ENCODE results near the gene FBXO28. TPM values are rescaled to one million over a fixed set of nuclear protein-coding genes. Genes with fewer than 3 reads are reported as not detected.

Gene FBXO28
- total and polyA plus RNA-seq, 3 donors from 2014 or later: 23.7 to 43.7 (median 29.6) TPM

DNA sequence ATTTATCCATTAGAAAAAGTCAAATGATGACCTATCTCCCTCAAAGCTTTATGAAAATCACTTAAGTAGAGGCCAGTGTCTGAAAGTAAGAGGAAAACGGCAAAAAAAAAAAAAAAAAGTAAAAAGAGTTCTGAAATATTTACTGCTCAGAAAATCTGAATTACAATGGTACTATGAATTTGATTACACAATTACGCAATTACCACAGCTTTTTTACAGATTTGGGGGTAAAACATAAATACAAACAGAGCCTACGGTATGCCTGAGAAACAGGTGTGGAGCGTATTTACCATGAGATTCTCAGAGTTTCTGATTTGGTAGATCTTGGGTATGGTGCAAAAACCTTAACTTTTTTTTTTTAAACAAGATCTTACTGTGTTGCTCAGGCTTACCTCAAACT lies 15.9 kb upstream of the FBXO28 start:
- 89 to 90% methylated on average over 4 of the region's 4 CpGs for WGBS, 2 donors
- no peak overlapping the region for H3K4me3 ChIP-seq
- no peaks in the 10 kb centered on the region for H3K27me3 ChIP-seq
- intact Hi-C loops (cut with DNase I; ENCODE audit: low total_unique reads): no loop called here
- no peaks in the 10 kb centered on the region for H3K4me1 ChIP-seq
- H3K9me3 ChIP-seq: no peaks in the 10 kb centered on the region
- DNase-seq: no peak
- H3K36me3 ChIP-seq (ENCODE audit: low read depth, missing control alignments): no peaks in the 10 kb centered on the region
- H3K27ac ChIP-seq: no peak overlapping the region
- TF ChIP-seq CTCF (IDR thresholded peaks at IDR 0.05) (no peak), POLR2A (IDR thresholded peaks at IDR 0.05) (no peak)

GRCh38 chr1:224106568-224107281 lies 7.2 kb upstream of the FBXO28 start:
- DNase-seq: no peak
- TF ChIP-seq CTCF (IDR thresholded peaks at IDR 0.05) (no peak), POLR2A (IDR thresholded peaks at IDR 0.05) (no peak)
- Histone ChIP-seq H3K27ac (no peak overlapping the region), H3K36me3 (ENCODE audit: low read depth, missing control alignments) (no peaks in the 10 kb centered on the region), H3K27me3 (no peaks in the 10 kb centered on the region), H3K4me3 (no peak overlapping the region), H3K9me3 (no peaks in the 10 kb centered on the region), H3K4me1 (no peaks in the 10 kb centered on the region)
- 38 to 51% methylated on average over 5 of the region's 5 CpGs for WGBS, 2 donors
- intact Hi-C loops (cut with DNase I; ENCODE audit: low total_unique reads): no loop called here

DNA sequence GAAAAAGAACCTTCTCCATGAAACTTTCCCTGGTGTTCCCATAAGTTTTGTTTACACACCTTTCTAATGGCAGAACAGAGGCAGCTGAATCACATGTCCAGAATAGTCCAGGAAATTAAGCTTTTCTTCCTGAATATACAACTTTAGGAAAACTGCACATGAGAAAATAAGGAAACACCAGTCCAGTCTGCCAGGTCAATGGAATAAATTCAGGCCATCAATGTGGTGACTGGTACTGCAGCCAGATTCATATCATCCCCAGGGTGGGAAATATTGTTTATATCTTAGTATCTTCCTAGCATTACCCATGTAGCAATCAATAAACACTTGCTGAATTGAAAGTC lies 6.7 kb upstream of the FBXO28 start:
- H3K4me3 ChIP-seq: no peak overlapping the region
- no peaks in the 10 kb centered on the region for H3K27me3 ChIP-seq
- no peak overlapping the region for H3K27ac ChIP-seq
- no peaks in the 10 kb centered on the region for H3K4me1 ChIP-seq
- H3K36me3 ChIP-seq (ENCODE audit: low read depth, missing control alignments): no peaks in the 10 kb centered on the region
- no peak for DNase-seq
- TF ChIP-seq CTCF (IDR thresholded peaks at IDR 0.05) (no peak), POLR2A (IDR thresholded peaks at IDR 0.05) (no peak)
- intact Hi-C loops (cut with DNase I; ENCODE audit: low total_unique reads): no loop called here
- H3K9me3 ChIP-seq: no peaks in the 10 kb centered on the region

DNA sequence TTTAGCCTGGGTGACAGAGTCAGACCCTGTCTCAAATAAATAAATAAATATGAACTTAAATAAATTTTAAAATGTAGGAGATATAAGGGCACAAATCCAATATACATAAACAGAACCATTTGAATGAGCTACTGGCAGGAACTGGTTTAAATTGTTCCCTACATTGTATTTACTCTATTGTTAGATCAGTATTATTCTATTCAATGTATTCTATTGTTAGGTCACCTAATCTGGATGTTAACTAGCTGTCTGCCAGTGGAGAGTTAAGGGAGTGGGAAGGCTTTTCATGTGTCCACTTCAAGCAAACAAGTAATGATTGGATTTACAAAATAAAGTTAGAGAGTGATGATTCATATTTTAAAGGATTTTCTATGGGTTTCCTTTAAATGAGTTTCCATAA lies 4.9 kb upstream of the FBXO28 start:
- intact Hi-C loops (cut with DNase I; ENCODE audit: low total_unique reads): no loop called here
- Histone ChIP-seq H3K27ac (no peak overlapping the region), H3K9me3 (no peaks in the 10 kb centered on the region), H3K27me3 (no peaks in the 10 kb centered on the region), H3K4me1 (no peaks in the 10 kb centered on the region), H3K4me3 (no peak overlapping the region), H3K36me3 (ENCODE audit: low read depth, missing control alignments) (no peaks in the 10 kb centered on the region)
- DNase-seq: no peak
- TF ChIP-seq POLR2A (IDR thresholded peaks at IDR 0.05) (no peak), CTCF (IDR thresholded peaks at IDR 0.05) (no peak)

DNA sequence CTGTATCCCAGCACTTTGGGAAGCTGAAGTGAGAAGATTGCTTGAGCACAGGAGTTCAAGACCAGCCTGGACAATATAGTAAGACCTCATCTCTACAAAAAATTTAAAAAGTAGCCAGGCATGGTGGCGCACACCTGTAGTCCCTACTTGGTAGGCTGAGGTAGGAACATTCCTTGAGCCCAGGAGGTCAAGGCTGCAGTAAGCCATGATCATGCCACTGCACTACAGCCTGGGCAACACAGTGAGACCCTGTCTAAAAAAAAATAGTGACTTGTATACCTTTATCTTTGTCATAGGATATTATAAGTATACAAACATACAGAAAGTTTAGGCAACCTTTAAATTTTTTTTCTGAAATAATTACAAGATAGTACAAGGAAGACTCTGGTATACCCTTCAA lies 3.9 kb upstream of the FBXO28 start:
- Histone ChIP-seq H3K4me3 (no peak overlapping the region), H3K4me1 (peaks cover 3% of the 10 kb centered on the region), H3K9me3 (no peaks in the 10 kb centered on the region), H3K36me3 (ENCODE audit: low read depth, missing control alignments) (no peaks in the 10 kb centered on the region), H3K27me3 (no peaks in the 10 kb centered on the region), H3K27ac (no peak overlapping the region)
- intact Hi-C loops (cut with DNase I; ENCODE audit: low total_unique reads): no loop called here
- no peak for DNase-seq
- TF ChIP-seq POLR2A (IDR thresholded peaks at IDR 0.05) (no peak), CTCF (IDR thresholded peaks at IDR 0.05) (no peak)
- 92 to 96% methylated on average over 1 of the region's 1 CpG for WGBS, 2 donors
